IPS-18a (cell line): ENCODE data around the gene CHD8.
"Not testable (repeated sequence)": the region's sequence is repeated elsewhere in the genome, so short reads cannot be mapped to it uniquely, and the experiment has no call there.

Source experiments
- H3K27ac ChIP-seq: one replicate; pipeline ENCODE4 v1.5.1; 2013; ENCODE audit warnings: low read length
- H3K27me3 ChIP-seq: one replicate; pipeline ENCODE4 v1.6.1; 2013; ENCODE audit warnings: mild to moderate bottlenecking, low read length; ENCODE audit not compliant: control insufficient read depth, insufficient read depth
- H3K36me3 ChIP-seq: one replicate; pipeline ENCODE4 v1.6.1; 2013; ENCODE audit warnings: low read depth, low read length; ENCODE audit not compliant: control insufficient read depth
- H3K4me1 ChIP-seq: one replicate; pipeline ENCODE4 v1.6.1; 2013; ENCODE audit warnings: low read depth, low read length; ENCODE audit not compliant: control insufficient read depth
- H3K4me3 ChIP-seq: one replicate; pipeline ENCODE4 v1.5.1; 2013; ENCODE audit warnings: low read length
- H3K9ac ChIP-seq: one replicate; pipeline ENCODE4 v1.6.1; 2013; ENCODE audit warnings: mild to moderate bottlenecking, low read length, moderate library complexity
- H3K9me3 ChIP-seq: one replicate; pipeline ENCODE4 v1.6.1; 2013; ENCODE audit warnings: low read depth, low read length; ENCODE audit not compliant: control insufficient read depth

Gene CHD8

GRCh38 chr14:21475767-21476522 is 20.0 kb upstream of the CHD8 start:
- Histone ChIP-seq H3K9ac (peak overlapping the region; percentile 75), H3K27me3 (no peaks in the 10 kb centered on the region), H3K4me1 (peaks cover 3% of the 10 kb centered on the region), H3K36me3 (peaks cover 17% of the 10 kb centered on the region), H3K9me3 (no peaks in the 10 kb centered on the region), H3K27ac (no peak overlapping the region), H3K4me3 (peak overlapping the region; percentile 91)

- Histone ChIP-seq H3K27ac (no peak overlapping the region), H3K4me1 (no peaks in the 10 kb centered on the region), H3K9me3 (no peaks in the 10 kb centered on the region), H3K27me3 (no peaks in the 10 kb centered on the region), H3K9ac (no peak overlapping the region), H3K4me3 (no peak overlapping the region), H3K36me3 (peaks cover 46% of the 10 kb centered on the region)
Measured at GRCh38 chr14:21467616-21468015, 11.7 kb upstream of the CHD8 start.

GRCh38 chr14:21455592-21455911 is 371 bp downstream of the CHD8 start:
- Histone ChIP-seq H3K4me1 (peaks cover 8% of the 10 kb centered on the region), H3K4me3 (peak overlapping the region; percentile 98), H3K9me3 (no peaks in the 10 kb centered on the region), H3K9ac (peak overlapping the region; percentile 95), H3K36me3 (peaks cover 11% of the 10 kb centered on the region), H3K27me3 (no peaks in the 10 kb centered on the region), H3K27ac (peak overlapping the region; percentile 88)

GRCh38 chr14:21454843-21455544 is 929 bp downstream of the CHD8 start:
- Histone ChIP-seq H3K27me3 (no peaks in the 10 kb centered on the region), H3K27ac (peak overlapping the region; percentile 88), H3K36me3 (peaks cover 8% of the 10 kb centered on the region), H3K4me3 (peak overlapping the region; percentile 98), H3K9me3 (no peaks in the 10 kb centered on the region), H3K4me1 (peaks cover 8% of the 10 kb centered on the region), H3K9ac (peak overlapping the region; percentile 95)

- no peaks in the 10 kb centered on the region for H3K9me3 ChIP-seq
- no peaks in the 10 kb centered on the region for H3K27me3 ChIP-seq
- no peaks in the 10 kb centered on the region for H3K36me3 ChIP-seq
- no peak overlapping the region for H3K9ac ChIP-seq
- peaks cover 4% of the 10 kb centered on the region for H3K4me1 ChIP-seq
- no peak overlapping the region for H3K4me3 ChIP-seq
- H3K27ac ChIP-seq, result no peak overlapping the region
Measured at GRCh38 chr14:21449899-21450216, 6.1 kb downstream of the CHD8 start.

- not testable (repeated sequence) for H3K9ac ChIP-seq, H3K9me3 ChIP-seq, H3K4me1 ChIP-seq, H3K27ac ChIP-seq, H3K4me3 ChIP-seq, H3K27me3 ChIP-seq, H3K36me3 ChIP-seq
Measured at GRCh38 chr14:21442657-21443056, 13.3 kb downstream of the CHD8 start.

- H3K9me3 ChIP-seq, result no peaks in the 10 kb centered on the region
- no peaks in the 10 kb centered on the region for H3K36me3 ChIP-seq
- no peak overlapping the region for H3K9ac ChIP-seq
- H3K4me1 ChIP-seq, result peaks cover 10% of the 10 kb centered on the region
- no peak overlapping the region for H3K27ac ChIP-seq
- H3K4me3 ChIP-seq, result no peak overlapping the region
- no peaks in the 10 kb centered on the region for H3K27me3 ChIP-seq
Measured at GRCh38 chr14:21440859-21441258, 15.1 kb downstream of the CHD8 start.

- peak overlapping the region; percentile 33 for H3K27ac ChIP-seq
- H3K27me3 ChIP-seq, result no peaks in the 10 kb centered on the region
- H3K9me3 ChIP-seq, result no peaks in the 10 kb centered on the region
- peak overlapping the region; percentile 79 for H3K4me3 ChIP-seq
- peak overlapping the region; percentile 53 for H3K9ac ChIP-seq
- H3K4me1 ChIP-seq, result peaks cover 12% of the 10 kb centered on the region
- H3K36me3 ChIP-seq, result no peaks in the 10 kb centered on the region
Measured at GRCh38 chr14:21437063-21437901, 18.6 kb downstream of the CHD8 start.

GRCh38 chr14:21436567-21437062 is 19.3 kb downstream of the CHD8 start:
- Histone ChIP-seq H3K4me3 (peak overlapping the region; percentile 79), H3K4me1 (peaks cover 12% of the 10 kb centered on the region), H3K9me3 (no peaks in the 10 kb centered on the region), H3K27ac (peak overlapping the region; percentile 27), H3K36me3 (peaks cover 1% of the 10 kb centered on the region), H3K9ac (peak overlapping the region; percentile 53), H3K27me3 (no peaks in the 10 kb centered on the region)

GRCh38 chr14:21431126-21431525 is 24.8 kb downstream of the CHD8 start:
- Histone ChIP-seq H3K4me1 (peaks cover 5% of the 10 kb centered on the region), H3K9me3 (no peaks in the 10 kb centered on the region), H3K27me3 (no peaks in the 10 kb centered on the region), H3K9ac (no peak overlapping the region), H3K36me3 (peaks cover 54% of the 10 kb centered on the region), H3K27ac (no peak overlapping the region), H3K4me3 (no peak overlapping the region)

GRCh38 chr14:21428930-21429329 is 27.0 kb downstream of the CHD8 start:
- H3K27ac ChIP-seq, result no peak overlapping the region

More at GRCh38 chr14:21428930-21429329, 27.0 kb downstream of the CHD8 start:
- H3K36me3 ChIP-seq, result peaks cover 76% of the 10 kb centered on the region
- H3K9me3 ChIP-seq, result no peaks in the 10 kb centered on the region
- no peaks in the 10 kb centered on the region for H3K27me3 ChIP-seq
- no peaks in the 10 kb centered on the region for H3K4me1 ChIP-seq
- no peak overlapping the region for H3K9ac ChIP-seq
- no peak overlapping the region for H3K4me3 ChIP-seq
